ENCODE measurements around the gene TRPM6. TPM values are rescaled to one million over a fixed set of nuclear protein-coding genes. Genes with fewer than 3 reads are reported as not detected.

Gene TRPM6
- total RNA-seq, 1 donor, result under 0.01 TPM

DNA sequence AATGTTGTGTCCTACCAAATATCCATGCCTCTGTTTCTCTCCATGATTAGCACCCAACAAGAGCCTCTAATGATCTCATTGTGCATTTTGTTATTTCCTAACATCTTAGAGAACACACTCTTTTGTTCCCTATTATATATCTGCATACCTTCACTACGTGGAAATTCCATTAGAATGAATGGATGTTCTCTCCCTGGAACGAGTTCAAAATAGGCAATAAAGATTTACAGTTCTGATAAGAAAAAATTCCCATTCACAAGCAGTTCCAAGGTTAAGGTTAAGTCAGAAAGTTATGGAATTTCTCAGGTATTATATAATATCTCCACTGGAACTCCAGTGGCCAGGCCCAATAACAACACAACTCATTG is 83.7 kb downstream of the TRPM6 start:
- DNase-seq (ENCODE audit: low read depth), result no peak
- TF ChIP-seq CTCF (IDR thresholded peaks at IDR 0.05; ENCODE audit: insufficient read depth, low read length), result no peak
- no peak overlapping the region for H3K4me3 ChIP-seq (ENCODE audit: low read depth, low read length)

- no peak overlapping the region for H3K4me3 ChIP-seq (ENCODE audit: low read depth, low read length)
- TF ChIP-seq CTCF (IDR thresholded peaks at IDR 0.05; ENCODE audit: insufficient read depth, low read length), result no peak
- DNase-seq (ENCODE audit: low read depth), result no peak
These were observed 84.2 kb downstream of the TRPM6 start for GRCh38 chr9:74803376-74804017.

DNA sequence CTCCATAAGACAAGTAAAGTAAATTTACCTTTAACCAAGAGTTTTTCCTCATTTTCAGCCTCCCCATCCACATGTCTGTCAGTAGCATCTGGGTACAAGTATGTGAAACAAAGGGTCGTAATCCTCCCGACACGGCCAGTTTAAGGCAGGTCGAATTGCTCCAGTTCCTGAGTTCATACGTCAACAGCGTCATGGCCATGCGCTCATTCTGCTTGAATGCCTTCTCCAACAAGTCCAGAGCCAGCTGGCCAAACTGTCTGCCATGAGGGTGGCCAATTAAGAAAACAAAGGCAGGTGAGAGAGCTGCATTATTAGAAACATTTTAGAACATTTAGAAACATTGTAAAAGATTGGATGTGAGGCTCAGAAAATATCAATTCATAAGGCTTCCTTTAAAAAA is 87.5 kb downstream of the TRPM6 start:
- H3K4me3 ChIP-seq (ENCODE audit: low read depth, low read length), result no peak overlapping the region
- TF ChIP-seq CTCF (IDR thresholded peaks at IDR 0.05; ENCODE audit: insufficient read depth, low read length), result no peak
- no peak for DNase-seq (ENCODE audit: low read depth)

DNA sequence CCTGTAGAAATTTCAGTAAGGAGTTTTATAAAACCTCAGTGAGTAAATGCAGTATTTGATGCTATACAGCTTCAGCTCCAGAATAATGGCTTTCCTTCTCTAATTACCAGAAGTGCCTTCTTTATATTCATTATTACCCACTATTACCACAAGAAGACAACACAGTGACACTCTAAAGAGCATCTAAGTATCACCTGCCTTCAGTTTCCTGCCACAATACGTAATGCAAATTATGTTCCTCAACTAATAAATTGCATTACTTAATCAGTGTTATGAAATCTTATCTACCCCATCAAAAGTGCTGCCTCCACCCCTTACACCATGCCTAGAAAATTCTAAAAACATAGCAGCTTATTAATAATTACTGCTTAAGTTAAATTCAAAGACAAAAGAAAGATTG is 91.9 kb downstream of the TRPM6 start:
- no peak for DNase-seq (ENCODE audit: low read depth)

DNA sequence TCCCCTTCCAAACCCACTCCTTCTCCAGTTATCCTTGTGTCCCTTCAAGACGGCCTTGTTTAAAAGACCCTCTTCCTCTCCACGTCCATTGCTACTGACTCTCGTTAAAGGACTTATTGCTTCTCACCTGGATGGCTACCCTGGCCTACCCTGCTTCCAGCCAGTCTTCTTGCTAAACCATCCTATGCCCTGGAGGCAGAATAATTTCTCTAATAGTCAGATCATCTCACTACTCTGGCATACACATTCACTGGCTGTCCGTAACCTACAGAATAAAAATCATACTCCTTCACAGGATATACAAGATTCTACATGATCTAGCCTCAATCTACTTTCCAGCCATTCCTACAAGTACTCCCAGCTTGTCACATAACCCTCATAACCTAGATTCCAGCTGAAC is 92.6 kb downstream of the TRPM6 start:
- H3K4me3 ChIP-seq (ENCODE audit: low read depth, low read length), result no peak overlapping the region
- DNase-seq (ENCODE audit: low read depth), result no peak
- no peak for TF ChIP-seq CTCF (IDR thresholded peaks at IDR 0.05; ENCODE audit: insufficient read depth, low read length)

More for the DNA sequence above, 91.9 kb downstream of the TRPM6 start:
- TF ChIP-seq CTCF (IDR thresholded peaks at IDR 0.05; ENCODE audit: insufficient read depth, low read length), result no peak
- H3K4me3 ChIP-seq (ENCODE audit: low read depth, low read length), result no peak overlapping the region

- DNase-seq (ENCODE audit: low read depth), result no peak
- no peak overlapping the region for H3K4me3 ChIP-seq (ENCODE audit: low read depth, low read length)
- TF ChIP-seq CTCF (IDR thresholded peaks at IDR 0.05; ENCODE audit: insufficient read depth, low read length), result no peak
These were observed 103.2 kb downstream of the TRPM6 start for GRCh38 chr9:74784506-74784905.

DNA sequence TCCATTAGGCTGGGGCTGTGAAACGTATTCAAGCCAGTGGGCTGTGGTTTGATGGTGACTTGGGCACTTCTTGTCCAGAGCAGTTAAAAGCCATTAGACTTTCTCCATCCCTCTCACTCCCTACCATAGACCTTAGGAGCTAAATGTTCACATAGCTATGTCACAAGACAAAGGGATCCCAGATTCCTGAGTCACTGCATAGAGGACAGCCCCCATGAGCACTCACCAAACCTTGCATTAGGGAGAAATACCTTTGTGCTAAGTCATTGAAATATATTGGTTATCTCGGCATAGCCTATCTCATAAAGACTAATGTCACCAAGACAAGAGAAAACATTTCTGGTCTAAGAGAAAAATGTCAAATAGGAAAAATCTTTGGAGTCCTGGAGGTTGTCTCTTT is 104.3 kb downstream of the TRPM6 start:
- DNase-seq (ENCODE audit: low read depth), result peak; percentile 37
- no peak overlapping the region for H3K4me3 ChIP-seq (ENCODE audit: low read depth, low read length)
- TF ChIP-seq CTCF (IDR thresholded peaks at IDR 0.05; ENCODE audit: insufficient read depth, low read length), result no peak
